Muscle layer of duodenum (tissue), 2 donors: ENCODE results near the gene GARRE1.
A peak's percentile ranks its signal among the peaks of the same experiment; 100 is the strongest.
"Not testable (repeated sequence)": the region's sequence is repeated elsewhere in the genome, so short reads cannot be mapped to it uniquely, and the experiment has no call there.

Experiments used
- H3K27ac ChIP-seq: one replicate; pipeline ENCODE4 v1.7.0; 2013; ENCODE audit warnings: mild to moderate bottlenecking, low read length
- H3K27me3 ChIP-seq: one replicate; pipeline ENCODE4 v1.7.0; 2013; ENCODE audit warnings: low read depth, mild to moderate bottlenecking, control low read depth, low read length
- H3K36me3 ChIP-seq, 2 donors: one replicate each; pipeline ENCODE4 v1.7.0; 2013; ENCODE audit warnings: low read length in 2 of 2, control low read depth in 1 of 2, mild to moderate bottlenecking in 1 of 2; ENCODE audit not compliant: insufficient read depth in 2 of 2, control insufficient read depth in 1 of 2
- H3K4me1 ChIP-seq, 2 donors: one replicate each; pipeline ENCODE4 v1.7.0; 2013; ENCODE audit warnings: low read length in 2 of 2, mild to moderate bottlenecking in 2 of 2, control low read depth in 1 of 2, moderate library complexity in 1 of 2; ENCODE audit not compliant: insufficient read depth in 2 of 2, control insufficient read depth in 1 of 2
- H3K4me3 ChIP-seq, 2 donors: one replicate each; pipeline ENCODE4 v1.7.0; 2013; ENCODE audit warnings: low read length in 2 of 2, low read depth in 1 of 2, mild to moderate bottlenecking in 1 of 2
- H3K9me3 ChIP-seq, 2 donors: one replicate each; pipeline ENCODE4 v1.7.0; 2013; ENCODE audit warnings: low read length in 2 of 2, control low read depth in 1 of 2, mild to moderate bottlenecking in 1 of 2; ENCODE audit not compliant: control insufficient read depth in 1 of 2
- donor health status: healthy.

The GARRE1 gene, protein sequence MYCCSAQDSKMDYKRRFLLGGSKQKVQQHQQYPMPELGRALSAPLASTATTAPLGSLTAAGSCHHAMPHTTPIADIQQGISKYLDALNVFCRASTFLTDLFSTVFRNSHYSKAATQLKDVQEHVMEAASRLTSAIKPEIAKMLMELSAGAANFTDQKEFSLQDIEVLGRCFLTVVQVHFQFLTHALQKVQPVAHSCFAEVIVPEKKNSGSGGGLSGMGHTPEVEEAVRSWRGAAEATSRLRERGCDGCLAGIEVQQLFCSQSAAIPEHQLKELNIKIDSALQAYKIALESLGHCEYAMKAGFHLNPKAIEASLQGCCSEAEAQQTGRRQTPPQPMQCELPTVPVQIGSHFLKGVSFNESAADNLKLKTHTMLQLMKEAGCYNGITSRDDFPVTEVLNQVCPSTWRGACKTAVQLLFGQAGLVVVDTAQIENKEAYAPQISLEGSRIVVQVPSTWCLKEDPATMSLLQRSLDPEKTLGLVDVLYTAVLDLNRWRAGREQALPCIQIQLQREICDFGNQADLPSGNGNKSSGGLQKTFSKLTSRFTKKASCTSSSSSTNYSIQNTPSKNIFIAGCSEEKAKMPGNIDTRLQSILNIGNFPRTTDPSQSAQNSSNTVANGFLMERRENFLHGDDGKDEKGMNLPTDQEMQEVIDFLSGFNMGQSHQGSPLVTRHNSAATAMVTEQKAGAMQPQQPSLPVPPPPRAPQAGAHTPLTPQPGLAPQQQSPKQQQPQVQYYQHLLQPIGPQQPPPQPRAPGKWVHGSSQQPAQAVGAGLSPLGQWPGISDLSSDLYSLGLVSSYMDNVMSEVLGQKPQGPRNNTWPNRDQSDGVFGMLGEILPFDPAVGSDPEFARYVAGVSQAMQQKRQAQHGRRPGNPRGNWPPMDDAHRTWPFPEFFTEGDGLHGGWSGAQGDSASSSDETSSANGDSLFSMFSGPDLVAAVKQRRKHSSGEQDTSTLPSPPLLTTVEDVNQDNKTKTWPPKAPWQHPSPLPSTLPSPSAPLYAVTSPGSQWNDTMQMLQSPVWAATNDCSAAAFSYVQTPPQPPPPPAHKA (N-terminal part only)

DNA sequence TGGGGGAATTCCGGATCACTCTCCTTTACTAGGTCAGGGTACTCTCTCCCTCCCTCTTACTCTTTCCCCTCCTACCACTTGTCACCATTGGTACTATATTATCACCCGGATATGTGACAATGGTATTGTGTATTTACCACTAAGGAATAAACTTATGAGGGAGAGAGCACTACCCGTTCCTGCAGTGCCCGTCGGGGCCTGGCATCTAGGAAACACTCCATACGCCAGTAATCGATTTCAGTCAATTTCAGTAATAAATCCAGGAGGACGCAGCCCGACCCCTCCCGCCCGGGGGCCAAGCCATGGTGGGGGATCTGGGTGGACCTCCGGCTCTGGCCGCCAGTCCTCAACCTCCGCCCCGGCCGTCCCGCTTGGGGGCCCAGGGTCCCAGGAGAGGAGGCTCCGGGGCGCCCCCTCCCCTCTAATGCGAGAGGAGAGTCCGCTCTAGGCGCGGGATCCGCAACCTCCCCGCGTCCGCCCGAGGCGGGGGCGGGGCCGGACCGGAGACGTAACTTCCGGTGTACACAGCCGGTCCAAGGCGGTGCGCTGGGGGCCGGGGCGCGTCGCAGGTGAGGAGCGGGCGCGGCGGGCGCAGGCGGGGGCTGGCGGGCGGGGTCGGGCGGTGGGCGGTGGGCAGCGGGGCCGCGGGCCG, at the start of gene GARRE1:
GARRE1 (plus strand) TSS at position 509 of the 652 bp plus-strand sequence. CDS start 45,920 bp downstream, outside the sequence.
- Histone ChIP-seq H3K27ac (peak within 1 kb of the TSS; percentile 87), H3K27me3 (no peaks in the 10 kb centered on the region), H3K4me3 (peak within 1 kb of the TSS; percentile 88 to 89), H3K36me3 (no peaks in the 10 kb centered on the region), H3K9me3 (no peaks in the 10 kb centered on the region), H3K4me1 (peaks cover 0 to 10% of the 10 kb centered on the region in 2 donors)

DNA sequence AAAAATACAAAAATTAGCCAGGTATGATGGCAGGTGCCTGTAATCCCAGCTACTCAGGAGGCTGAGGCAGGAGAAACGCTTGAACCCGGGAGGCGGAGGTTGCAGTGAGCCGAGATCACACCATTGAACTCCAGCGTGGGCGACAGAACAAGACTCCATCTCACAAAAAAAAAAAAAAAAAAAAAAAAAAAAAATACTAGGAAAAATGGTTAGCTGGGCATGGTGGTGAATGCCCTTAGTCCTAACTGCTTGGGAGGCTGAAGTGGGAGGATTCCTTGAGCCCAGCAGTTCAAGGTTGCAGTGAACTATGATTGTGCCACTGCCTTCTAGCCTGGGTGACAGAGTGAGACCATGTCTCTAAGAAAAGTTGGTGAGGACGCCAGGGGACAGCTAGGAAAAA, 49.0 kb upstream of the GARRE1 start:
- peaks cover 15 to 16% of the 10 kb centered on the region in 2 donors for H3K36me3 ChIP-seq
- H3K27ac ChIP-seq, H3K9me3 ChIP-seq, H3K4me3 ChIP-seq, H3K4me1 ChIP-seq, H3K27me3 ChIP-seq: not testable (repeated sequence)

DNA sequence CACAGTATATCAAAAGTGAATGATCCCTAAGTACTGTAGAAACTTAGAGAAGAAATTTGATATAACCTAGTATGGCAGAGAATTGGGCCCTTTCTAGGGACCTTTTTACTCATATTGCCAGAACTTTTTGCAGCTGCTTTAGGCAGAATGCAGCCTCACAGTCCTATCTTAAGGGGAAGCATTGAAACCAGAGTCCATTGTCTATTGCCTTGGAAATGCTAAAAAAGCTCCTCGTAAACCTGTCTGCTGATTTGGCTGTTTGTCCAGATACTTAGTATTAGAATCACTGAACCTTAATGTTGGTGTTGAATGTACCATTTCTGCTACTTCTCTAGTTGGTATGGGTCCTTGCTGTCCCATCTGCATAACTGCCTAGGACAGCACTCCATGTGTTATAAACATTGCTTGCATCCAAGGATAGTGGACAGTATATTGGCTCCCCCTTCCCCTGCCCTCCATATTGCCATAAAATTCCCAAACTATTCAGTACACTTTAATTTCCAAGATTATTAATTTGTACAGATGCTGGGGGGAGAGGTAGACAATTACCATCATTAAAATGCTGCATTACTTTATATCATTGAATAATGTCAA, 46.0 kb upstream of the GARRE1 start:
- no peaks in the 10 kb centered on the region for H3K9me3 ChIP-seq
- H3K36me3 ChIP-seq = peaks cover 21 to 27% of the 10 kb centered on the region in 2 donors
- H3K4me1 ChIP-seq = no peaks in the 10 kb centered on the region
- no peaks in the 10 kb centered on the region for H3K27me3 ChIP-seq
- H3K4me3 ChIP-seq = no peak overlapping the region
- H3K27ac ChIP-seq = no peak overlapping the region

DNA sequence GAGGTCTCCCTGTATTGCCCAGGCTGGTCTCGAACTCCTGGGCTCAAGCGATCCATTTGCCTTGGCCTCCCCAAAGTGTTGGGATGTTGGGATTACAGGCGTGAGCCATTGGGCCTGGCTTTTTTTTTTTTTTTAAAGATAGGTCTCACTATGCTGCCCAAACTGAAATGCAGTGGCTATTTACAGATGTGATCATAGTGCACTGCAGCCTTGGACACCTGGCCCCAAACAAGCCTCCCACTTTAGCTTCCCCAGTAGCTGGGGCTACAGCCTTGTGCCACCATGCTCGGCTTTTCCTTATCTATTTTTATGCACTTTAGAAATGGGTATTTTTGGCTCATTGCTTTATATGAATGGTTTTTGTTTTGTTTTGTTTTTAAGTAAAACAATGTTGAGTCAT, 44.6 kb upstream of the GARRE1 start:
- H3K4me1 ChIP-seq = no peaks in the 10 kb centered on the region
- no peak overlapping the region for H3K4me3 ChIP-seq
- H3K27me3 ChIP-seq = no peaks in the 10 kb centered on the region
- no peak overlapping the region for H3K27ac ChIP-seq
- no peaks in the 10 kb centered on the region for H3K9me3 ChIP-seq
- H3K36me3 ChIP-seq = peaks cover 21 to 33% of the 10 kb centered on the region in 2 donors

DNA sequence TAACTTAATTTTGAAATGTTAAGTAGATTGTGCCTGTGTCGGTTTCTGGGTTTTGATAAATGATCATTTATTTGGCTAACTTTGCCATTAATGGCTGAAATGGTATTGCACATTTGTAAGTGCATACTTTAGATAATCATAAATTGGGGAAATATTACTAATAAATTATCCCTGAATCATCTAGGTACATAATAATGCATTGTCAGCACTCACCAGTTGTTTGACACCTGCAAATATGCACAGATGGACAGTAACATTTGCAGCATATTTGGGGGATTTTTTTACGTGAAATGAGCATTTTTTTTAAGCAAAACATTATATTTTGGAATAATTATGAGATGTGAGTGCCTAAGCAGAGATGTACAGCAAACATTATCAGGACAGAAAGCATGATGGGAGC, 41.1 kb upstream of the GARRE1 start:
- H3K27ac ChIP-seq = no peak overlapping the region
- H3K27me3 ChIP-seq = no peaks in the 10 kb centered on the region
- no peak overlapping the region for H3K4me3 ChIP-seq
- H3K9me3 ChIP-seq = no peaks in the 10 kb centered on the region
- H3K4me1 ChIP-seq = peaks cover 0 to 5% of the 10 kb centered on the region in 2 donors
- H3K36me3 ChIP-seq = peaks cover 14 to 36% of the 10 kb centered on the region in 2 donors

DNA sequence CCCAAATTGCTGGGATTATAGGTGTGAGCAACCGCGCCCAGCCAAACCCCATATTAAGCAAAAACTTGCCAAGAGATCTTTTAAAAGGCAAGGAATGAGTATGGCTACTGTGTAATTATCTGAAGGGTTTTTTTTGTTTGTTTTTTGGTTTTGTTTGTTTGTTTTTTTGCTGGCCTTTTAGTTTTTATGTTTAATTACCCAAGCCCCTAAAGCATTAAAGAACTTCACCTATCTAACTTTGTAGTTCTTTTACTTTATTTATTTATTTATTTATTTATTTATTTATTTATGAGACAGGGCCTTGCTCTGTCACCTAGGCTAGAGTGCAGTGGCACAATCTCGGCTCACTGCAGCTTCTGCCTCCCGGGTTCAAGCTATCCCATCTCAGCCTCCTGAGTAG, 40.3 kb upstream of the GARRE1 start:
- Histone ChIP-seq H3K9me3 (no peaks in the 10 kb centered on the region), H3K4me3 (no peak overlapping the region), H3K4me1 (peaks cover 0 to 8% of the 10 kb centered on the region in 2 donors), H3K27ac (no peak overlapping the region), H3K36me3 (peaks cover 12 to 36% of the 10 kb centered on the region in 2 donors), H3K27me3 (no peaks in the 10 kb centered on the region)

DNA sequence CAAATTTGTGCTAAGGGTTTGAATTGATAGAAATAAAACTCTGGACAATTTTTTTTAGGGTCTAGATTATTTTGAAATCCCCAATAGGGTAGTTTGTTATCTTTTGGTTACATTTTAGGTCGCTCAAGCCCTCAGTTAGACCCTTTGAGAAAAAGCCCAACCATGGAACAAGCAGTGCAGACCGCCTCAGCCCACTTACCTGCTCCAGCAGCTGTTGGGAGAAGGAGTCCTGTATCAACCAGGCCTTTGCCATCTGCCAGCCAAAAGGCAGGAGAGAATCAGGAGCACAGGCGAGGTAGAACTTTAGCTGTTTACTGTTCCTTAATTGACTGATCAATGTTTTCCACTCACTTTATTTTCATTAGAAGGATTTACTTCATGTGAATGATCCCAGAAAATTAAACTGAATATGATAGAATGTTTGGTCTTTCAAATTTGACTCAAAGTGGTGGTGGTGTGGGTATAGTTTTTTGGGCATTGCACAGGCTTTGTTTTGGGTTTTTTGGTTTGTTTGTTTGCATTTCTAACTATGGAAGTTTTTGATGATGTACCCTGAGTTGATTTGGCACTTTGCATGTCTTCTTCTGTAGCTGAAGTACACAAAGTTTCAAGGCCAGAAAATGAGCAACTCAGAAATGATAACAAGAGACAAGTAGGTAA, 39.2 kb upstream of the GARRE1 start:
- Histone ChIP-seq H3K27me3 (no peaks in the 10 kb centered on the region), H3K27ac (no peak overlapping the region), H3K4me1 (peaks cover 0 to 8% of the 10 kb centered on the region in 2 donors), H3K36me3 (peaks cover 9 to 37% of the 10 kb centered on the region in 2 donors), H3K9me3 (no peaks in the 10 kb centered on the region), H3K4me3 (no peak overlapping the region)

DNA sequence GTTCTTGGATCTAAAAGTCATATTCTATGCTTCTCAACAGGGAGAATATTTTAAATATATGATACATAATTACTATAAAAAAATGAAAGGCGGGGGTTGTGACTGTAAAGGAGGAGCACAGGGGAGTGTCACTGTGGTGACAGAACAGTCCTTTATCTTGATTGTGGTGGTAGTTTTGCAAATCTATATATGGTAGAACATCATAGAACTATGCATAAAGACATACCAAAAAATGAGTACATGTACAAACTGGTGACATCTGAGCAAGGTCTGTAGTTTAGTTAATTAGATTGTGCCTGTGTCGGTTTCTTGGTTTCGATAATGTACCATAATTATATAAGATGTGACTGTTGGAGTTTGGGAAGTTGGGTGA, 38.7 kb upstream of the GARRE1 start:
- H3K4me3 ChIP-seq = no peak overlapping the region
- H3K9me3 ChIP-seq = no peaks in the 10 kb centered on the region
- H3K27ac ChIP-seq = no peak overlapping the region
- H3K4me1 ChIP-seq = peaks cover 0 to 8% of the 10 kb centered on the region in 2 donors
- H3K27me3 ChIP-seq = no peaks in the 10 kb centered on the region
- peaks cover 9 to 37% of the 10 kb centered on the region in 2 donors for H3K36me3 ChIP-seq

DNA sequence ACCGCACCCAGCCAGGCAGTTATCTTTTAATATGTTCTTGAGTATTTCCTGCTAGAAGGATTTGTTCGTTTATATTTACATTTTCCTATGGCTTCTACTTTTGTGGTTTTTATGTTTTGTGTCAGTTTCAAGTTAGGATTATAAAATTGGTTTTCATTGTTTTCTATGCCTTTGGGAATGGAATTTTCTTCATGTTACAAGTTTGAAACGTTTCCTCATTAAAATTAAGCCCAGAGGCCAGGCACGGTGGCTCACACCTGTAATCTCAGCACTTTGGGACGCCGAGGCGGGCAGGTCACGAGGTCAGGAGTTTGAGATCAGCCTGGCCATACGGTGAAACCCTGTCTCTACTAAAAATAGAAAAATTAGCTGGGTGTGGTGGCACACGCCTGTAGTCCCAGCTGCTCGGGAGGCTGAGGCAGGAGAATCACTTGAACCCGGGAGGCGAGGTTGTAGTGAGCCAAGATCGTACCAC, 37.6 kb upstream of the GARRE1 start:
- not testable (repeated sequence) for H3K27ac ChIP-seq, H3K4me1 ChIP-seq, H3K4me3 ChIP-seq, H3K27me3 ChIP-seq, H3K9me3 ChIP-seq
- peaks cover 11 to 43% of the 10 kb centered on the region in 2 donors for H3K36me3 ChIP-seq
